Suprapubic skin (tissue), 4 donors: Measurements from ENCODE around the gene BIRC3. TPM values are rescaled to one million over a fixed set of nuclear protein-coding genes. Genes with fewer than 3 reads are reported as not detected.

Source experiments
- DNase-seq, 2 donors: peaks; one replicate each; pipeline ENCODE4 v3.0.0-alpha.2; 2019; ENCODE audit warnings: low spot score in 2 of 2
- H3K27ac ChIP-seq: fragments of 200-600 bp; sonication (generic); one replicate; pipeline ENCODE4 v1.5.1; 2019
- H3K27me3 ChIP-seq: fragments of 200-600 bp; sonication (generic); one replicate; pipeline ENCODE4 v1.5.1; 2019
- H3K36me3 ChIP-seq: fragments of 200-600 bp; sonication (generic); one replicate; pipeline ENCODE4 v1.5.1; 2019
- H3K4me1 ChIP-seq: fragments of 200-600 bp; sonication (generic); one replicate; pipeline ENCODE4 v1.5.1; 2019
- H3K4me3 ChIP-seq: fragments of 200-600 bp; sonication (generic); one replicate; pipeline ENCODE4 v1.5.1; 2019; ENCODE audit warnings: mild to moderate bottlenecking
- H3K9me3 ChIP-seq: fragments of 200-600 bp; sonication (generic); one replicate; pipeline ENCODE4 v1.5.1; 2019
- CTCF ChIP-seq, 2 donors: fragments of 200-600 bp in 1 of 2; fragments of 450-650 bp in 1 of 2; sonication (generic) in 1 of 2; IDR thresholded peaks; one replicate each; pipeline ENCODE4 v1.5.1; 2016 to 2019; ENCODE audit warnings: antibody characterized with exemption in 2 of 2, mild to moderate bottlenecking in 1 of 2, moderate library complexity in 1 of 2
- EP300 ChIP-seq: sonication (generic); formaldehyde crosslinking; IDR thresholded peaks from one replicate; pipeline ENCODE4 v1.6.1; 2017; ENCODE audit warnings: antibody characterized with exemption
- POLR2A ChIP-seq, 2 donors: fragments of 450-650 bp; IDR thresholded peaks; one replicate each; pipeline ENCODE4 v1.6.1; 2017; ENCODE audit warnings: antibody characterized with exemption in 2 of 2, mild to moderate bottlenecking in 2 of 2, moderate library complexity in 2 of 2
- POLR2AphosphoS5 ChIP-seq, 3 donors: sonication (generic); formaldehyde crosslinking; IDR thresholded peaks; one replicate each; pipeline ENCODE4 v1.6.1; 2017; ENCODE audit warnings: antibody characterized with exemption in 3 of 3
- WGBS: methylation state at CpG from one replicate; pipeline ENCODE4 v1.1.5; 2018; 5-methylcytosine and 5-hydroxymethylcytosine counted together
- total RNA-seq, 4 donors: library from RNA; depleted of rRNA; stranded (reverse); fragments of >200 nt; gene quantifications; one replicate each; pipeline ENCODE4 v1.1.0, GENCODE V29; 2016

BIRC3 gene
- total RNA-seq, 4 donors from 2014 or later, result 4.0 to 18.2 (median 10.7) TPM

- TF ChIP-seq CTCF (IDR thresholded peaks at IDR 0.05) (no peak), EP300 (no peak), POLR2AphosphoS5 (IDR thresholded peaks at IDR 0.05) (no peak)
- H3K4me3 ChIP-seq, result no peak overlapping the region
Measured at GRCh38 chr11:102302241-102302640, 15.0 kb upstream of the BIRC3 start.

GRCh38 chr11:102304686-102305085 lies 12.6 kb upstream of the BIRC3 start:
- H3K27ac ChIP-seq, result no peak overlapping the region

More at GRCh38 chr11:102302241-102302640, 15.0 kb upstream of the BIRC3 start:
- Histone ChIP-seq H3K9me3 (peaks cover 3% of the 10 kb centered on the region), H3K27ac (no peak overlapping the region), H3K36me3 (no peaks in the 10 kb centered on the region), H3K27me3 (no peaks in the 10 kb centered on the region), H3K4me1 (peaks cover 23% of the 10 kb centered on the region)
- 70% methylated on average over 1 of the region's 1 CpG for WGBS
- no peak for DNase-seq

GRCh38 chr11:102305352-102306047 lies 11.8 kb upstream of the BIRC3 start:
- H3K27ac ChIP-seq, result peak overlapping the region; percentile 87
- TF ChIP-seq CTCF (IDR thresholded peaks at IDR 0.05) (no peak), POLR2A (IDR thresholded peaks at IDR 0.05) (no peak), EP300 (no peak)
- WGBS, result 47% methylated on average over 3 of the region's 3 CpGs

More at GRCh38 chr11:102304686-102305085, 12.6 kb upstream of the BIRC3 start:
- Histone ChIP-seq H3K4me1 (peaks cover 30% of the 10 kb centered on the region), H3K9me3 (peaks cover 3% of the 10 kb centered on the region), H3K36me3 (no peaks in the 10 kb centered on the region), H3K27me3 (no peaks in the 10 kb centered on the region), H3K4me3 (no peak overlapping the region)
- TF ChIP-seq POLR2A (IDR thresholded peaks at IDR 0.05), result no peak
- no peak for TF ChIP-seq POLR2AphosphoS5 (IDR thresholded peaks at IDR 0.05)
- no peak for TF ChIP-seq EP300
- no peak for TF ChIP-seq CTCF (IDR thresholded peaks at IDR 0.05)
- WGBS, result 91% methylated on average over 4 of the region's 4 CpGs
- DNase-seq, result no peak

GRCh38 chr11:102306048-102306597 lies 11.2 kb upstream of the BIRC3 start:
- no peak for DNase-seq
- TF ChIP-seq CTCF (IDR thresholded peaks at IDR 0.05) (peak in 1 of 2 donors; percentile 13), EP300 (no peak), POLR2AphosphoS5 (IDR thresholded peaks at IDR 0.05) (peak in 1 of 3 donors; percentile 28), POLR2A (IDR thresholded peaks at IDR 0.05) (no peak)
- Histone ChIP-seq H3K9me3 (peaks cover 3% of the 10 kb centered on the region), H3K4me3 (peak overlapping the region; percentile 1), H3K27me3 (no peaks in the 10 kb centered on the region), H3K4me1 (peaks cover 30% of the 10 kb centered on the region), H3K27ac (peak overlapping the region; percentile 87), H3K36me3 (no peaks in the 10 kb centered on the region)
- WGBS, result 30% methylated on average over 5 of the region's 5 CpGs

More at GRCh38 chr11:102305352-102306047, 11.8 kb upstream of the BIRC3 start:
- Histone ChIP-seq H3K4me3 (peak overlapping the region; percentile 1), H3K9me3 (peaks cover 3% of the 10 kb centered on the region), H3K36me3 (no peaks in the 10 kb centered on the region), H3K27me3 (no peaks in the 10 kb centered on the region), H3K4me1 (peaks cover 30% of the 10 kb centered on the region)
- DNase-seq, result no peak
